SH-SY5Y (cell line): ENCODE data around the gene MAP1LC3C.

Experiments
- GATA2 ChIP-seq: IDR thresholded peaks from 2 replicates; pipeline ENCODE4 v1.6.1; 2011; ENCODE audit warnings: mild to moderate bottlenecking, low read depth, low read length
- GATA3 ChIP-seq: IDR thresholded peaks from 2 replicates; pipeline ENCODE4 v1.6.1; 2011; ENCODE audit warnings: low read depth, mild to moderate bottlenecking, low read length, moderate library complexity

DNA sequence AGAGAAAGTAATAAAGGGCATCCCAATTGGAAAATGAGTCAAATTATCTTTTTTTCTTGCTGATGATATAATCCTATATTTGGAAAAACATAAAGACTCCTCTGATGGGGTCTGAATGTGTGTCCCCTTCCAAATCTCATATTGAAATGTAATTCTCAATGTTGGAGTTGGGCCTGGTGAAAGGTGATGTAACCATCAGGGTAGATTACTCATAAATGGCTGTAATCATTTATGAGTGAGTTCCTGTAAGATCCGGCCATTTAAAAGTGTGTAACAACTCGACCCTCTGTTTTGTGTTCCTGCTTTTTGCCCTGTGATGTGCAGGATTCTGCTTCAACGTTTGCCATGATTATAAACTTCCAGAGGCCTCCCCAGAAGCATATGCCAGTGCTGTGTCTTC is 44.3 kb upstream of the MAP1LC3C start:
- TF ChIP-seq GATA3, result no peak
- no peak for TF ChIP-seq GATA2
